Uterus (tissue), 2 donors: ENCODE results near the gene CATSPER1.

Source experiments
- CTCF ChIP-seq, 4 experiments: fragments of 200-600 bp in 2 of 4; fragments of 450-650 bp in 2 of 4; sonication (generic) in 2 of 4; IDR thresholded peaks; one replicate each; pipeline ENCODE4 v1.5.1; 2016 to 2019; ENCODE audit warnings: antibody characterized with exemption in 4 of 4, mild to moderate bottlenecking in 2 of 4, moderate library complexity in 1 of 4
- POLR2A ChIP-seq, 2 donors: fragments of 450-650 bp; IDR thresholded peaks; one replicate each; pipeline ENCODE4 v1.6.1; 2016; ENCODE audit warnings: antibody characterized with exemption in 2 of 2, mild to moderate bottlenecking in 1 of 2, moderate library complexity in 1 of 2

- TF ChIP-seq CTCF (IDR thresholded peaks at IDR 0.05) (peak in 1 of 4 experiments; percentile 15), POLR2A (IDR thresholded peaks at IDR 0.05) (peak in 1 of 2 donors; percentile 75)
Observed at GRCh38 chr11:66051766-66052663, 25.7 kb upstream of the CATSPER1 start, which contains the start of gene SF3B2.
